HG03558 (cell line): ENCODE data around the gene NRXN3.
"Not testable (repeated sequence)": the region's sequence is repeated elsewhere in the genome, so short reads cannot be mapped to it uniquely, and the experiment has no call there.

Source experiments
- ATAC-seq: cut with Tn5 transposase; IDR thresholded peaks from one replicate; pipeline ENCODE4 v1.9.1; 2021; ENCODE audit warnings: moderate number of reproducible peaks; ENCODE audit not compliant: unreplicated experiment; ENCODE audit errors: extremely low read depth

NRXN3 gene

GRCh38 chr14:78363008-78363407, 192.8 kb downstream of the NRXN3 start:
- no peak for ATAC-seq

DNA sequence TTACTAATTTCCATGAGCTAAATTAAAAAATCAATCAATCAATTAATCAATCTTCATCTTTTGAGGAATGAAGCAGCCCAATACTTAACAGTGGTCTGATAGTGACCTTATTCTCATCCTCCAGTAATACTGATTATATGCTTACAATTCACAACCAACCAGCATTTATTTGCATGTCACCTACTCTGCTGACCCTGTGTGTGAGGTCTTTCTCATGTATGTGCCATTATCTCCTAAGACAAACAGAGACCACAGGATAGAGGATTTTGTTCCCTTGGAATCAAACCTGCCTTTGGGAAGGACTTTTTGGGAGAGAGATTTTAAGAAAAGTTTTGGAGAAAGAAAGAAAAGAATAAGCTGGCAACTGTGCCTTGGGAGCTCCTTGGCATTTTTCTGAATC, 197.2 kb downstream of the NRXN3 start:
- no peak for ATAC-seq

DNA sequence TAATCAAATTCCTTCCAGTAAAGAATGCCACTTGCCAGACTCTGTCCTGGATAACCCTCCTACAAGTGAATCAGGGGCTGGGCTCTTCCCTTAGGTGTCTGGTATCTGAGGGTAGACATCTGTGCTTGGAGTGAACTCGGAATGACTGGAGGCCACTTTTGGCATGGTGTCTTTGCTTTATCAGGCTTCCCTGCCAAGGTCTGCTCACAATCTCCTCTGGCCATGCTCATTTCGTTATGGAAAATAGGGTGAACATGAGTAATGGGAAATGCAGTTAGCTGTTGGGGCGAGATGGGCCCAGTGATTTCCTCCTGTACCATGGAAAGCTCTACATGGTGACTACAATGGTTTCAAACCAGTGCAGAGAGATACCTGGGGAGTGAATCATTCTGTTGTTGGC, 212.9 kb downstream of the NRXN3 start:
- ATAC-seq: no peak

DNA sequence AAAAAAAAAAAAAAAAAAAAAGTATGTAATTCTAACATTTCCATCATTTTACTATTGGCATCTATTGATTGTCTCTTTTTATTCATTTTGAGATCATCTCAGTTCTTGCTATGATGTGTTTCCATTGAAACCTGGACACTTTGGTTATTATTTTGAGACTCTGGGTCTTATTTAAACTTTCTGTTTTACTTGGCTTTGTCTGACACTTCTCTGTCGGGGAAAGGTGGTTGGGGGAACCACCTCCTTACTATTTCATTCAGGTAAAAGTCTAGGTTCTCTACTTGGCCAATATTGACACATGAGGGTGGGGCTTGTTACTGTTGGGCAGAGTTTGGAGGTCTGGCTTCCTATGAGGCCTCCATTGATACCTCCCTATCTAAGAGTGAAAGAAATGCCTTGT, 228.0 kb downstream of the NRXN3 start:
- no peak for ATAC-seq

DNA sequence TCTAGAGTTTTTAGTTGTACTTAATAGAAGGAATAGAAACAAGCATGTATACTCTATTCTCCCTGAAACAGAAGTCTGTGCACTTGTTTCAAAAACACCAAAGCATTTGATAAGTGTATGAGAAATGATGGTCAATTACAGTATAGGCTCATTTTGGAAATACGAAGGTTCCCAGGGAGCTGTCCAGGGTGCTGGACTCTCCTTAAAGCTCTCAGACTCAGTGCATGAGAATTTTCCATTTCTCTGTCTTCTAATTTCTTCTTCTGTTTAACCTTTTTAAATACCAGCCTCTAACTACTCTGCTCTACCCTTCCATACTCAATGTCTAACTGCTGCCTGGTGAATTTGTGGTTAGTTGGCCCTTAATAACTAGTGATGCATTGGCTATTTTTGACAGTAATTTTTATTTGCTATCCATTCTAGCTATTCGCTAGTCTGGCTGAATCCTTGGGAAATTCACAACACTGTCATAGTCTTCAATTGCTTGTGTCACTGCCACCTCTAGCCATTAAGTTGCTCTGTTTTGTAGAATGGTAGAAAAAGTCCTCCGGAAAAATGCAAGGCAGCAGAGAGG, 229.2 kb downstream of the NRXN3 start:
- ATAC-seq: no peak

DNA sequence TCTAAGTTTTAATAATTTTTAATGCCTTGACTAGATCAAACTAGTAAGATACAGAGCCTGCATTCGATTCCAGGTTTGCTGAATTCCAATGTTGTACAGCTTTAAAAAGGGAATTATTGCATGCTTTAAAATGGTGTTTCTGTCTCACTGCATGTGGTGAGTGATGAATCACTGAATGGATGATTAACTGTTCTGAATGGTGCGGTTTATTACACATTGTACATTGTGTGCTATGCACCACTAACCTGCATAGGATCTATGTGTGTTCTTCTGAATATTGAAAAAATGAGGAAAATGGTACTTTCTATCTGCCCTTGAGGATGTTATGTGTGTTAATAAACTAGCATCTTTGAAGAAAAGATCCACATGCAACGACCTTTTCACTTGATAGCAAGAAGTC, 231.7 kb downstream of the NRXN3 start:
- ATAC-seq: no peak

DNA sequence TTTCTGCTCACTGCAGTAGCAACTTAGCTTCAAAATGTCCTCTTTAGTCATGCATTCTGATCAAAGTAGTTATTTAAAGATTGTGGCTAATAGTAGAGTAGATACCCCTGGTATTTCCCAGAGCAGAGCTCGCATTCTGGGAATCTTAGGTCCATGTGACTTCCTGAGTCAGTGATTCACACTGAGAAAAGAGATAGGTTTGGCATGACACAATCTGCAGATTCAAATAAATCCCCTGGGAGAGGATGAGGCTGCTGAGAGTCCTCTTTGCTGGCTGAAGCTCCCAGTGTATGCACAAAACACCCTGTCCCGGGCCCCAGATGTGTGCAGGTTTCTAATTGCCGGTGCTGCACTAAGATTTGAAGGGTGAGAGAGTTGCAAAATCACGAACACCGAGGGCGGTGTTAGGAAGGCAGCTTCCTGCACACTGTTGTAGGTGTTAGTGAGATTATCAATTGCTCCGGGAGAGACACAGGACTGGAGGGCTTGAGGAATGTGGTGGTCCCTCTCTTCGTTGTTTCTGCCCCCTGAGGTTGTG, 233.2 kb downstream of the NRXN3 start:
- peak; percentile 63 for ATAC-seq

GRCh38 chr14:78405079-78405856, 235.1 kb downstream of the NRXN3 start:
- no peak for ATAC-seq

- ATAC-seq: no peak
These were observed 242.3 kb downstream of the NRXN3 start for GRCh38 chr14:78412475-78412874.

DNA sequence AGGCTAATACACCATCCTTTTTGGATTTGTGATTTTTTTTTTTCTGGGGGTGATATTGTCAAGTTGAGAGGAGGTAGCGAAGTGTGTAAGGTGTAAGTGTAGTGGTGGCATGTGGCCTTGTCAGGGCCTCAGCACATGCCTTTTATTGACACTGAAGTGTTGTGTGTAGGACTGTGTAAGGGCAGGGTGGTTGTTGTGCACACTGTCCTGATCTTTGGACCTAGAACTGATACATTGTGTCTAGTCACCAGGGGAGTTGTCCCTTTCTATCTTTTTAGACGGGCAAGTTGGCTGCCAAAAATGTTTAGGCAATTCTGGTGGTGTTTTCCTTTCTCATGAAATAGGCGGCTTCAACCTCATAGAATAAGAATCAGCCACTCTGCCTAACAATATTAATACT, 244.0 kb downstream of the NRXN3 start:
- no peak for ATAC-seq

DNA sequence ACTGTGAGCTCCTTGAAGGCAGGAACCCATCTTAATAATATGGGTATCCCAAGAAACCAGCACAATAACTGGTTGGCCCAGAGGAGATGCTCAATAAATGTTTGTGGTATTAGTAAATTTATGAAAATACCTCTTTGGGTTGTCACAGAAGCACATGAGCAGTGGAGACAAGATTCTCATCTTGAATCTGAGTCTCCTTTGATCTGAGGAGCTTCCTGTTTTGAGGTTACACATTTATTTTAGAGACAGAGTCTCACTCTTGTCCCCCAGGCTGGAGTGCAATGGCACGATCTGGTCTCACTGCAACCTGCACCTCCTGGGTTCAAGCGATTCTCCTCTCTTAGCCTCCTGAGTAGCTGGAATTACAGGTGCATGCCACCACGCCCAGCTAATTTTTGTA, 247.4 kb downstream of the NRXN3 start:
- ATAC-seq: no peak

DNA sequence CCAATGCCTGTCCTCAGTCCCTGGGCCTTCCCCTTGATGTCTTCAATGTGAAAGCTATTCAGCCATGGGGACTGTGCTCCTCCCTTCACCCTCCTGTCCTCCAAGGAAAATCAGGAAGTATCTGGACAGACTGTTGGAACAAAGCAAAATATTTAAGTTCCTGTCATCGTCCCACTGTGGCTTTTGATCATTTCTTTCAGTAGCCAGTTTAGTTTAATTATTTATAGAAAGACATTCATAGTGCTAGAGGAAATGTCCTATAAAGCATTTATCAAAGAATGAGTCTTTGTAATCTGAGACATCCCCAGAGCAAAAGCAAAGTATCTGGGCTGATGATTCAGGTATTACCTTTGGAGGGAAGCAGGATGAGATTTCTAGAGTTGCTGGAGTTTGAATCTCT, 254.1 kb downstream of the NRXN3 start:
- no peak for ATAC-seq

GRCh38 chr14:78425330-78425729, 255.2 kb downstream of the NRXN3 start:
- no peak for ATAC-seq

DNA sequence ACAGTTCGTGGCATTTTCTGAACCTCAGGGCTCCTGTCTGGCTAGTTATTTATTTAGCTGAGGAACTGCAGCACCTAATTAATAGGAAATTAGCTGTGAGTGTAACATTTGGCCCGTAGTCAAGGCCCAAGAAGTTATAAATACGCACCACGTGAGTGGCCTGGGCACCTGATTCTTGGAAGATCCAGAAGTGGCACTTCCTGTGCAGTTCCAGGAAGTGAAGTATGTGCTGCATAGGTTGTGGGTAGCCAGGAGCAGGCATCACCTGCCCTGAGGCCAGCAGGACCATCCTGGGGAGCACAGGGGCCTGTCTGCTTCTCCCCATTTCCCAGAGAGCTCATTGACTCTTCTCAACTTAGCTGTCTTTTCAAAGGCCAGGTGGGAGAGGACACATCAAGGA, 255.6 kb downstream of the NRXN3 start:
- ATAC-seq: no peak

- no peak for ATAC-seq
These were observed 261.9 kb downstream of the NRXN3 start for GRCh38 chr14:78432046-78432445.

- not testable (repeated sequence) for ATAC-seq
These were observed 267.3 kb downstream of the NRXN3 start for GRCh38 chr14:78437448-78437847.

- no peak for ATAC-seq
These were observed 270.3 kb downstream of the NRXN3 start for GRCh38 chr14:78440356-78440894.

GRCh38 chr14:78443834-78444233, 273.7 kb downstream of the NRXN3 start:
- no peak for ATAC-seq

- no peak for ATAC-seq
These were observed 275.1 kb downstream of the NRXN3 start for GRCh38 chr14:78445275-78445674.

GRCh38 chr14:78446807-78447206, 276.6 kb downstream of the NRXN3 start:
- ATAC-seq: no peak
